ENCODE measurements around the gene KRTAP1-3.

KRTAP1-3 gene

GRCh38 chr17:41029633-41030245, 4.9 kb downstream of the KRTAP1-3 start, which contains the start of gene KRTAP1-4:
Gene KRTAP1-4, minus strand, starts transcription at chr17:41030195. Its CDS starts 117 bp downstream, at chr17:41030078.
- TF ChIP-seq POLR2A (IDR thresholded peaks at IDR 0.05; ENCODE audit: low read length) (no peak), GATA1 (IDR thresholded peaks at IDR 0.05; ENCODE audit: low read depth, low read length) (no peak)
- no peak for DNase-seq

GRCh38 chr17:41026715-41027471, 7.8 kb downstream of the KRTAP1-3 start, which contains the start of gene KRTAP1-5:
Gene KRTAP1-5, minus strand, starts transcription at chr17:41027208. Its CDS starts 53 bp downstream, at chr17:41027155.
- no peak for DNase-seq
- TF ChIP-seq GATA1 (IDR thresholded peaks at IDR 0.05; ENCODE audit: low read depth, low read length): no peak
- TF ChIP-seq POLR2A (IDR thresholded peaks at IDR 0.05; ENCODE audit: low read length): no peak

GRCh38 chr17:41024697-41025096, 10.0 kb downstream of the KRTAP1-3 start:
- TF ChIP-seq POLR2A (IDR thresholded peaks at IDR 0.05; ENCODE audit: low read length) (no peak), GATA1 (IDR thresholded peaks at IDR 0.05; ENCODE audit: low read depth, low read length) (no peak)
- no peak for DNase-seq

GRCh38 chr17:41020336-41020735, 14.3 kb downstream of the KRTAP1-3 start:
- TF ChIP-seq POLR2A (IDR thresholded peaks at IDR 0.05; ENCODE audit: low read length) (no peak), GATA1 (IDR thresholded peaks at IDR 0.05; ENCODE audit: low read depth, low read length) (no peak)
- no peak for DNase-seq

GRCh38 chr17:41019415-41019814, 15.3 kb downstream of the KRTAP1-3 start:
- TF ChIP-seq POLR2A (IDR thresholded peaks at IDR 0.05; ENCODE audit: low read length) (no peak), GATA1 (IDR thresholded peaks at IDR 0.05; ENCODE audit: low read depth, low read length) (no peak)
- no peak for DNase-seq

- TF ChIP-seq GATA1 (IDR thresholded peaks at IDR 0.05; ENCODE audit: low read depth, low read length) (no peak), POLR2A (IDR thresholded peaks at IDR 0.05; ENCODE audit: low read length) (no peak)
- DNase-seq: no peak
Measured at GRCh38 chr17:41018541-41018940, 16.1 kb downstream of the KRTAP1-3 start.

- DNase-seq: no peak
- no peak for TF ChIP-seq POLR2A (IDR thresholded peaks at IDR 0.05; ENCODE audit: low read length)
- no peak for TF ChIP-seq GATA1 (IDR thresholded peaks at IDR 0.05; ENCODE audit: low read depth, low read length)
Measured at GRCh38 chr17:41016578-41017215, 18.0 kb downstream of the KRTAP1-3 start.

GRCh38 chr17:41015454-41015853, 19.2 kb downstream of the KRTAP1-3 start:
- no peak for DNase-seq
- TF ChIP-seq POLR2A (IDR thresholded peaks at IDR 0.05; ENCODE audit: low read length): no peak
- no peak for TF ChIP-seq GATA1 (IDR thresholded peaks at IDR 0.05; ENCODE audit: low read depth, low read length)

GRCh38 chr17:41013606-41014005, 21.1 kb downstream of the KRTAP1-3 start:
- TF ChIP-seq GATA1 (IDR thresholded peaks at IDR 0.05; ENCODE audit: low read depth, low read length) (no peak), POLR2A (IDR thresholded peaks at IDR 0.05; ENCODE audit: low read length) (no peak)
- no peak for DNase-seq

GRCh38 chr17:41013181-41013580, 21.5 kb downstream of the KRTAP1-3 start:
- no peak for DNase-seq

GRCh38 chr17:41012326-41013120, 22.2 kb downstream of the KRTAP1-3 start:
- DNase-seq: no peak
- no peak for TF ChIP-seq GATA1 (IDR thresholded peaks at IDR 0.05; ENCODE audit: low read depth, low read length)
- TF ChIP-seq POLR2A (IDR thresholded peaks at IDR 0.05; ENCODE audit: low read length): no peak

More at GRCh38 chr17:41013181-41013580, 21.5 kb downstream of the KRTAP1-3 start:
- TF ChIP-seq GATA1 (IDR thresholded peaks at IDR 0.05; ENCODE audit: low read depth, low read length) (no peak), POLR2A (IDR thresholded peaks at IDR 0.05; ENCODE audit: low read length) (no peak)

GRCh38 chr17:41010441-41010840, 24.2 kb downstream of the KRTAP1-3 start:
- no peak for DNase-seq
- TF ChIP-seq GATA1 (IDR thresholded peaks at IDR 0.05; ENCODE audit: low read depth, low read length): no peak
- TF ChIP-seq POLR2A (IDR thresholded peaks at IDR 0.05; ENCODE audit: low read length): no peak

GRCh38 chr17:41009936-41010335, 24.7 kb downstream of the KRTAP1-3 start:
- no peak for DNase-seq
- TF ChIP-seq GATA1 (IDR thresholded peaks at IDR 0.05; ENCODE audit: low read depth, low read length): no peak
- TF ChIP-seq POLR2A (IDR thresholded peaks at IDR 0.05; ENCODE audit: low read length): no peak

Data from erythroblast (primary cell).